K562 (cell line): ENCODE results near the gene LAGE3. TPM values are rescaled to one million over a fixed set of nuclear protein-coding genes. Genes with fewer than 3 reads are reported as not detected.

ENCODE experiments used
- BRCA1 ChIP-seq, 2 experiments: fragments of 450-650 bp in 1 of 2; sonication (generic) in 1 of 2; formaldehyde crosslinking in 1 of 2; IDR thresholded peaks; 2 replicates each; pipeline versions ENCODE4 v1.5.0 to v1.6.1; 2017 to 2020; ENCODE audit warnings: mild to moderate bottlenecking in 1 of 2, missing genetic modification reagents in 1 of 2
- CREB3L1 ChIP-seq: fragments of 450-650 bp; IDR thresholded peaks from 2 replicates; pipeline ENCODE4 v1.6.1; 2014; ENCODE audit warnings: low read depth, mild to moderate bottlenecking, moderate library complexity, borderline replicate concordance
- DPF2 ChIP-seq: fragments of 450-650 bp; IDR thresholded peaks from 2 replicates; pipeline ENCODE4 v1.6.1; 2016
- FOXP1 ChIP-seq: sonication (generic); formaldehyde crosslinking; IDR thresholded peaks from 2 replicates; pipeline ENCODE4 v1.8.0; 2022; ENCODE audit warnings: mild to moderate bottlenecking, missing genetic modification reagents
- HNRNPH1 ChIP-seq: fragments of 200-400 bp; formaldehyde crosslinking; optimal IDR thresholded peaks from 2 replicates; pipeline ENCODE3; 2017; ENCODE audit warnings: low read depth, mild to moderate bottlenecking, low read length, moderate library complexity
- NR2F6 ChIP-seq: fragments of 450-650 bp; formaldehyde crosslinking; IDR thresholded peaks from 2 replicates; pipeline ENCODE4 v1.4.0; 2020; ENCODE audit warnings: mild to moderate bottlenecking
- POLR2H ChIP-seq: IDR thresholded peaks from 2 replicates; pipeline ENCODE4 v1.6.1; 2016; ENCODE audit warnings: missing genetic modification characterization, low read depth, mild to moderate bottlenecking, control low read depth, missing compliant biosample characterization, moderate library complexity
- PTTG1 ChIP-seq: fragments of 450-650 bp; IDR thresholded peaks from 2 replicates; pipeline ENCODE4 v1.6.1; 2016; ENCODE audit warnings: low read depth, mild to moderate bottlenecking, missing genetic modification characterization, missing compliant biosample characterization
- ZFPM2 ChIP-seq: fragments of 250-450 bp; sonication (Bioruptor Pico); IDR thresholded peaks from 2 replicates; pipeline ENCODE4 v1.5.1; 2022; ENCODE audit warnings: mild to moderate bottlenecking
- ZKSCAN1 ChIP-seq: fragments of 150-350 bp; IDR thresholded peaks from 2 replicates; pipeline ENCODE4 v1.6.1; 2016; ENCODE audit warnings: low read depth, low read length
- ZNF146 ChIP-seq: IDR thresholded peaks from one replicate; pipeline ENCODE4 v1.6.1; 2018; ENCODE audit warnings: missing compliant biosample characterization; ENCODE audit not compliant: unreplicated experiment
- ZNF408 ChIP-seq: fragments of 250-450 bp; sonication (Bioruptor Pico); IDR thresholded peaks from 2 replicates; pipeline ENCODE4 v1.4.0; 2020; ENCODE audit warnings: low read depth, mild to moderate bottlenecking, moderate library complexity
- ZNF639 ChIP-seq, 2 experiments: fragments of 200-800 bp in 1 of 2; sonication (Bioruptor generic) in 1 of 2; sonication (generic) in 1 of 2; formaldehyde crosslinking in 1 of 2; IDR thresholded peaks in 1 of 2; conservative IDR thresholded peaks in 1 of 2; 2 replicates each; pipeline versions ENCODE4 v1.5.0 to v1.6.1; 2016 to 2020; ENCODE audit warnings: missing compliant biosample characterization in 1 of 2, missing genetic modification characterization in 1 of 2, missing genetic modification reagents in 1 of 2
- ZSCAN29 ChIP-seq: fragments of 450-650 bp; IDR thresholded peaks from 2 replicates; pipeline ENCODE4 v1.6.1; 2017
- polyA plus RNA-seq, 8 experiments: library from polyadenylated mRNA; depleted of rRNA in 4 of 8; stranded (reverse) in 5 of 8; unstranded in 3 of 8; fragments of >200 nt; fragmentation: Nextera tagmentation in 2 of 8; fragmentation: Illumina TruSeq in 1 of 8; extraction: Ambion mirVana in 2 of 8; extraction: Trizol in 1 of 8; gene quantifications; 2 replicates each; pipeline versions ENCODE4 v1.2.1 to v1.2.3, GENCODE V29; 2011 to 2014; ENCODE audit warnings: inconsistent platforms in 1 of 8, missing spikeins in 1 of 8
- total RNA-seq, 7 experiments: library from RNA; depleted of rRNA in 6 of 7; stranded (reverse); fragments of >200 nt in 6 of 7; fragmentation: Illumina TruSeq in 2 of 7; extraction: Trizol in 2 of 7; gene quantifications; 2 replicates each; pipeline versions ENCODE4 v1.2.1 to v1.2.3, GENCODE V29; 2011 to 2021; ENCODE audit warnings: low replicate concordance in 1 of 7
- TF ChIP-seq, protein P1 (sequence below): fragments of 450-650 bp; IDR thresholded peaks from 2 replicates; pipeline ENCODE4 v1.6.1; 2017; ENCODE audit warnings: antibody characterized with exemption, mild to moderate bottlenecking
- TF ChIP-seq, protein P2 (sequence below): fragments of 150-350 bp; IDR thresholded peaks from 2 replicates; pipeline ENCODE4 v1.6.1; 2014; ENCODE audit warnings: low read depth, mild to moderate bottlenecking, low read length, borderline replicate concordance

LAGE3 gene
- total and polyA plus RNA-seq, 9 of the 15 experiments (the other 6 are each of a cell fraction or from before 2014, with no cell fraction given): 28.2 to 125 (median 35.8) TPM

- TF ChIP-seq, protein P1, sequence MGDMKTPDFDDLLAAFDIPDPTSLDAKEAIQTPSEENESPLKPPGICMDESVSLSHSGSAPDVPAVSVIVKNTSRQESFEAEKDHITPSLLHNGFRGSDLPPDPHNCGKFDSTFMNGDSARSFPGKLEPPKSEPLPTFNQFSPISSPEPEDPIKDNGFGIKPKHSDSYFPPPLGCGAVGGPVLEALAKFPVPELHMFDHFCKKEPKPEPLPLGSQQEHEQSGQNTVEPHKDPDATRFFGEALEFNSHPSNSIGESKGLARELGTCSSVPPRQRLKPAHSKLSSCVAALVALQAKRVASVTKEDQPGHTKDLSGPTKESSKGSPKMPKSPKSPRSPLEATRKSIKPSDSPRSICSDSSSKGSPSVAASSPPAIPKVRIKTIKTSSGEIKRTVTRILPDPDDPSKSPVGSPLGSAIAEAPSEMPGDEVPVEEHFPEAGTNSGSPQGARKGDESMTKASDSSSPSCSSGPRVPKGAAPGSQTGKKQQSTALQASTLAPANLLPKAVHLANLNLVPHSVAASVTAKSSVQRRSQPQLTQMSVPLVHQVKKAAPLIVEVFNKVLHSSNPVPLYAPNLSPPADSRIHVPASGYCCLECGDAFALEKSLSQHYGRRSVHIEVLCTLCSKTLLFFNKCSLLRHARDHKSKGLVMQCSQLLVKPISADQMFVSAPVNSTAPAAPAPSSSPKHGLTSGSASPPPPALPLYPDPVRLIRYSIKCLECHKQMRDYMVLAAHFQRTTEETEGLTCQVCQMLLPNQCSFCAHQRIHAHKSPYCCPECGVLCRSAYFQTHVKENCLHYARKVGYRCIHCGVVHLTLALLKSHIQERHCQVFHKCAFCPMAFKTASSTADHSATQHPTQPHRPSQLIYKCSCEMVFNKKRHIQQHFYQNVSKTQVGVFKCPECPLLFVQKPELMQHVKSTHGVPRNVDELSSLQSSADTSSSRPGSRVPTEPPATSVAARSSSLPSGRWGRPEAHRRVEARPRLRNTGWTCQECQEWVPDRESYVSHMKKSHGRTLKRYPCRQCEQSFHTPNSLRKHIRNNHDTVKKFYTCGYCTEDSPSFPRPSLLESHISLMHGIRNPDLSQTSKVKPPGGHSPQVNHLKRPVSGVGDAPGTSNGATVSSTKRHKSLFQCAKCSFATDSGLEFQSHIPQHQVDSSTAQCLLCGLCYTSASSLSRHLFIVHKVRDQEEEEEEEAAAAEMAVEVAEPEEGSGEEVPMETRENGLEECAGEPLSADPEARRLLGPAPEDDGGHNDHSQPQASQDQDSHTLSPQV: peak; percentile 92
- TF ChIP-seq ZNF146 (CRISPR knock-in tag) (no peak), ZNF408 (CRISPR knock-in tag) (no peak), HNRNPH1 (no peak), CREB3L1 (peak; percentile 65; the same call in 1 of the 2 replicates), PTTG1 (no peak), NR2F6 (CRISPR knock-in tag) (no peak), POLR2H (peak; percentile 67), ZKSCAN1 (no peak), ZNF639 (CRISPR knock-in tag; conservative IDR thresholded peaks at IDR 0.05 in 1 of 2, IDR thresholded peaks at IDR 0.05 in 1 of 2) (peak in 1 of 2 experiments; percentile 72; a peak in 2 of 4 replicates), DPF2 (no peak), ZFPM2 (CRISPR knock-in tag) (no peak), ZSCAN29 (no peak), FOXP1 (CRISPR knock-in tag) (peak; percentile 89), BRCA1 (IDR thresholded peaks at IDR 0.05) (no peak), BRCA1 (CRISPR knock-in tag; IDR thresholded peaks at IDR 0.05) (no peak)
- TF ChIP-seq, protein P2, sequence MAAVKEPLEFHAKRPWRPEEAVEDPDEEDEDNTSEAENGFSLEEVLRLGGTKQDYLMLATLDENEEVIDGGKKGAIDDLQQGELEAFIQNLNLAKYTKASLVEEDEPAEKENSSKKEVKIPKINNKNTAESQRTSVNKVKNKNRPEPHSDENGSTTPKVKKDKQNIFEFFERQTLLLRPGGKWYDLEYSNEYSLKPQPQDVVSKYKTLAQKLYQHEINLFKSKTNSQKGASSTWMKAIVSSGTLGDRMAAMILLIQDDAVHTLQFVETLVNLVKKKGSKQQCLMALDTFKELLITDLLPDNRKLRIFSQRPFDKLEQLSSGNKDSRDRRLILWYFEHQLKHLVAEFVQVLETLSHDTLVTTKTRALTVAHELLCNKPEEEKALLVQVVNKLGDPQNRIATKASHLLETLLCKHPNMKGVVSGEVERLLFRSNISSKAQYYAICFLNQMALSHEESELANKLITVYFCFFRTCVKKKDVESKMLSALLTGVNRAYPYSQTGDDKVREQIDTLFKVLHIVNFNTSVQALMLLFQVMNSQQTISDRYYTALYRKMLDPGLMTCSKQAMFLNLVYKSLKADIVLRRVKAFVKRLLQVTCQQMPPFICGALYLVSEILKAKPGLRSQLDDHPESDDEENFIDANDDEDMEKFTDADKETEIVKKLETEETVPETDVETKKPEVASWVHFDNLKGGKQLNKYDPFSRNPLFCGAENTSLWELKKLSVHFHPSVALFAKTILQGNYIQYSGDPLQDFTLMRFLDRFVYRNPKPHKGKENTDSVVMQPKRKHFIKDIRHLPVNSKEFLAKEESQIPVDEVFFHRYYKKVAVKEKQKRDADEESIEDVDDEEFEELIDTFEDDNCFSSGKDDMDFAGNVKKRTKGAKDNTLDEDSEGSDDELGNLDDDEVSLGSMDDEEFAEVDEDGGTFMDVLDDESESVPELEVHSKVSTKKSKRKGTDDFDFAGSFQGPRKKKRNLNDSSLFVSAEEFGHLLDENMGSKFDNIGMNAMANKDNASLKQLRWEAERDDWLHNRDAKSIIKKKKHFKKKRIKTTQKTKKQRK: no peak
These were observed at the start of gene LAGE3 (continued) for GRCh38 chrX:154478728-154479622.
